ENCODE measurements around the gene RFLNA. TPM values are rescaled to one million over a fixed set of nuclear protein-coding genes. Genes with fewer than 3 reads are reported as not detected.

RFLNA gene
- total and polyA plus RNA-seq, 4 donors, result 0.40 to 1.8 (median 1.4) TPM

- Histone ChIP-seq H3K36me3 (ENCODE audit: control insufficient read depth in 4 of 4, insufficient read depth in 4 of 4, low read length in 4 of 4) (peaks cover 21 to 93% (median 48%) of the 10 kb centered on the region in 4 donors), H3K27me3 (ENCODE audit: control insufficient read depth in 3 of 3, insufficient read depth in 3 of 3, low read length in 2 of 3) (no peaks in the 10 kb centered on the region)
These were observed 55.6 kb downstream of the RFLNA start for GRCh38 chr12:124350491-124350890.

GRCh38 chr12:124351422-124351821 lies 56.5 kb downstream of the RFLNA start:
- Histone ChIP-seq H3K27ac (ENCODE audit: low read depth in 1 of 2, low read length in 1 of 2) (no peak overlapping the region), H3K27me3 (ENCODE audit: control insufficient read depth in 3 of 3, insufficient read depth in 3 of 3, low read length in 2 of 3) (no peaks in the 10 kb centered on the region), H3K36me3 (ENCODE audit: control insufficient read depth in 4 of 4, insufficient read depth in 4 of 4, low read length in 4 of 4) (peaks cover 16 to 91% (median 49%) of the 10 kb centered on the region in 4 donors), H3K4me3 (no peak overlapping the region), H3K9ac (ENCODE audit: insufficient read depth in 1 of 2, low read length in 2 of 2) (no peak overlapping the region), H3K4me1 (ENCODE audit: control insufficient read depth in 5 of 5, insufficient read depth in 5 of 5, low read length in 5 of 5) (peaks cover 0 to 7% (median 0%) of the 10 kb centered on the region in 5 donors), H3K9me3 (ENCODE audit: control insufficient read depth in 4 of 4, insufficient read depth in 3 of 4, low read length in 3 of 4) (peaks cover 0 to 1% (median 0%) of the 10 kb centered on the region in 4 donors)
- WGBS, 2 donors, result 91 to 95% methylated on average over 7 of the region's 7 CpGs
- no peak for ATAC-seq (ENCODE audit: insufficient read depth, low FRiP score)
- no peak for DNase-seq
- no peak for TF ChIP-seq CTCF (IDR thresholded peaks at IDR 0.05; ENCODE audit: control extremely low read depth, extremely low read depth)

More at GRCh38 chr12:124350491-124350890, 55.6 kb downstream of the RFLNA start:
- Histone ChIP-seq H3K4me3 (no peak overlapping the region), H3K4me1 (ENCODE audit: control insufficient read depth in 5 of 5, insufficient read depth in 5 of 5, low read length in 5 of 5) (peaks cover 0 to 7% (median 0%) of the 10 kb centered on the region in 5 donors), H3K9me3 (ENCODE audit: control insufficient read depth in 4 of 4, insufficient read depth in 3 of 4, low read length in 3 of 4) (peaks cover 0 to 1% (median 0%) of the 10 kb centered on the region in 4 donors), H3K27ac (ENCODE audit: low read depth in 1 of 2, low read length in 1 of 2) (no peak overlapping the region), H3K9ac (ENCODE audit: insufficient read depth in 1 of 2, low read length in 2 of 2) (no peak overlapping the region)
- ATAC-seq (ENCODE audit: insufficient read depth, low FRiP score) (no peak), DNase-seq (no peak)
- 97 to 98% methylated on average over 18 of the region's 18 CpGs for WGBS, 2 donors
- TF ChIP-seq CTCF (IDR thresholded peaks at IDR 0.05; ENCODE audit: control extremely low read depth, extremely low read depth), result no peak

- DNase-seq (no peak), ATAC-seq (ENCODE audit: insufficient read depth, low FRiP score) (no peak)
- Histone ChIP-seq H3K27me3 (ENCODE audit: control insufficient read depth in 3 of 3, insufficient read depth in 3 of 3, low read length in 2 of 3) (no peaks in the 10 kb centered on the region), H3K36me3 (ENCODE audit: control insufficient read depth in 4 of 4, insufficient read depth in 4 of 4, low read length in 4 of 4) (peaks cover 11 to 92% (median 50%) of the 10 kb centered on the region in 4 donors), H3K9me3 (ENCODE audit: control insufficient read depth in 4 of 4, insufficient read depth in 3 of 4, low read length in 3 of 4) (peaks cover 0 to 1% (median 0%) of the 10 kb centered on the region in 4 donors), H3K4me3 (no peak overlapping the region), H3K27ac (ENCODE audit: low read depth in 1 of 2, low read length in 1 of 2) (no peak overlapping the region), H3K9ac (ENCODE audit: insufficient read depth in 1 of 2, low read length in 2 of 2) (no peak overlapping the region), H3K4me1 (ENCODE audit: control insufficient read depth in 5 of 5, insufficient read depth in 5 of 5, low read length in 5 of 5) (peaks cover 0 to 7% (median 0%) of the 10 kb centered on the region in 5 donors)
- no peak for TF ChIP-seq CTCF (IDR thresholded peaks at IDR 0.05; ENCODE audit: control extremely low read depth, extremely low read depth)
These were observed 57.4 kb downstream of the RFLNA start for GRCh38 chr12:124352257-124352656.

- H3K9me3 ChIP-seq (ENCODE audit: control insufficient read depth in 4 of 4, insufficient read depth in 3 of 4, low read length in 3 of 4), result peaks cover 0 to 1% (median 0%) of the 10 kb centered on the region in 4 donors
- no peak overlapping the region for H3K9ac ChIP-seq (ENCODE audit: insufficient read depth in 1 of 2, low read length in 2 of 2)
- no peak for TF ChIP-seq CTCF (IDR thresholded peaks at IDR 0.05; ENCODE audit: control extremely low read depth, extremely low read depth)
- H3K4me3 ChIP-seq, result no peak overlapping the region
- H3K27ac ChIP-seq (ENCODE audit: low read depth in 1 of 2, low read length in 1 of 2), result no peak overlapping the region
- WGBS, 2 donors, result 16 to 22% methylated on average over 9 of the region's 9 CpGs
- DNase-seq (peak in 1 of 3 donors; percentile 37), ATAC-seq (ENCODE audit: insufficient read depth, low FRiP score) (no peak)
- no peaks in the 10 kb centered on the region for H3K27me3 ChIP-seq (ENCODE audit: control insufficient read depth in 3 of 3, insufficient read depth in 3 of 3, low read length in 2 of 3)
- peaks cover 6 to 92% (median 53%) of the 10 kb centered on the region in 4 donors for H3K36me3 ChIP-seq (ENCODE audit: control insufficient read depth in 4 of 4, insufficient read depth in 4 of 4, low read length in 4 of 4)
- H3K4me1 ChIP-seq (ENCODE audit: control insufficient read depth in 5 of 5, insufficient read depth in 5 of 5, low read length in 5 of 5), result peaks cover 0 to 7% (median 0%) of the 10 kb centered on the region in 5 donors
These were observed 57.9 kb downstream of the RFLNA start for GRCh38 chr12:124352839-124353238.

All from lung (tissue), 12 donors.